ENCODE results near the gene KRTAP4-4. TPM values are rescaled to one million over a fixed set of nuclear protein-coding genes. Genes with fewer than 3 reads are reported as not detected.

Gene KRTAP4-4
- total RNA-seq, 2 donors from 2014 or later, result not detected

Other genes with a start within 250 kb of the KRTAP4-4 start
- gene KRT23, start 223.1 kb downstream of the KRTAP4-4 start, total RNA-seq, result under 1 TPM in 1 of 2 donors, not detected in 1; 0.50 TPM
- gene KRT39, start 193.8 kb downstream of the KRTAP4-4 start, total RNA-seq, result not detected
- not detected for gene KRT40, start 176.4 kb downstream of the KRTAP4-4 start, total RNA-seq
- not detected for gene KRTAP3-3, start 166.6 kb downstream of the KRTAP4-4 start, total RNA-seq
- not detected for gene KRTAP3-2, start 160.8 kb downstream of the KRTAP4-4 start, total RNA-seq
- not detected for gene KRTAP3-1, start 151.6 kb downstream of the KRTAP4-4 start, total RNA-seq
- not detected for gene KRTAP1-5, start 133.5 kb downstream of the KRTAP4-4 start, total RNA-seq
- not detected for gene KRTAP1-4, start 130.6 kb downstream of the KRTAP4-4 start, total RNA-seq
- gene KRTAP1-3, start 125.9 kb downstream of the KRTAP4-4 start, total RNA-seq, result not detected
- gene KRTAP1-1, start 119.3 kb downstream of the KRTAP4-4 start, total RNA-seq, result not detected
- not detected for gene KRTAP2-1, start 113.4 kb downstream of the KRTAP4-4 start, total RNA-seq
- gene KRTAP2-2, start 105.5 kb downstream of the KRTAP4-4 start, total RNA-seq, result not detected
- not detected for gene KRTAP2-3, start 100.6 kb downstream of the KRTAP4-4 start, total RNA-seq
- gene KRTAP2-4, start 94.9 kb downstream of the KRTAP4-4 start, total RNA-seq, result not detected
- not detected for gene KRTAP4-7, start 76.6 kb downstream of the KRTAP4-4 start, total RNA-seq
- not detected for gene KRTAP4-8, start 62.6 kb downstream of the KRTAP4-4 start, total RNA-seq
- gene KRTAP4-16, start 58.5 kb downstream of the KRTAP4-4 start, total RNA-seq, result not detected
- gene KRTAP4-9, start 55.4 kb downstream of the KRTAP4-4 start, total RNA-seq, result not detected
- gene KRTAP4-11, start 42.4 kb downstream of the KRTAP4-4 start, total RNA-seq, result not detected
- gene KRTAP4-12, start 36.6 kb downstream of the KRTAP4-4 start, total RNA-seq, result not detected
- not detected for gene KRTAP4-6, start 20.2 kb downstream of the KRTAP4-4 start, total RNA-seq
- not detected for gene KRTAP4-5, start 10.9 kb downstream of the KRTAP4-4 start, total RNA-seq
- not detected for gene KRTAP4-3, start 7.5 kb upstream of the KRTAP4-4 start, total RNA-seq
- not detected for gene KRTAP4-2, start 17.5 kb upstream of the KRTAP4-4 start, total RNA-seq
- not detected for gene KRTAP4-1, start 24.2 kb upstream of the KRTAP4-4 start, total RNA-seq
- not detected for gene KRTAP9-1, start 29.1 kb upstream of the KRTAP4-4 start, total RNA-seq
- gene KRTAP9-2, start 65.9 kb upstream of the KRTAP4-4 start, total RNA-seq, result not detected
- gene KRTAP9-3, start 71.7 kb upstream of the KRTAP4-4 start, total RNA-seq, result not detected
- not detected for gene KRTAP9-8, start 77.3 kb upstream of the KRTAP4-4 start, total RNA-seq
- gene KRTAP9-4, start 88.9 kb upstream of the KRTAP4-4 start, total RNA-seq, result not detected
- gene KRTAP9-9, start 94.6 kb upstream of the KRTAP4-4 start, total RNA-seq, result not detected
- not detected for gene KRTAP9-6, start 104.6 kb upstream of the KRTAP4-4 start, total RNA-seq
- gene KRTAP9-7, start 115.0 kb upstream of the KRTAP4-4 start, total RNA-seq, result not detected
- gene KRTAP29-1, start 142.1 kb upstream of the KRTAP4-4 start, total RNA-seq, result not detected
- gene KRTAP16-1, start 148.6 kb upstream of the KRTAP4-4 start, total RNA-seq, result under 1 TPM; 0.15 to 0.26 TPM
- gene KRTAP17-1, start 155.0 kb upstream of the KRTAP4-4 start, total RNA-seq, result not detected
- not detected for gene KRT33A, start 190.1 kb upstream of the KRTAP4-4 start, total RNA-seq
- not detected for gene KRT33B, start 209.1 kb upstream of the KRTAP4-4 start, total RNA-seq
- not detected for gene KRT34, start 221.6 kb upstream of the KRTAP4-4 start, total RNA-seq
- gene KRT31, start 236.9 kb upstream of the KRTAP4-4 start, total RNA-seq, result not detected